K562 (cell line): Measurements from ENCODE around the gene CACNA1E. TPM values are rescaled to one million over a fixed set of nuclear protein-coding genes. Genes with fewer than 3 reads are reported as not detected.

ENCODE experiments used
- ATAC-seq: fragments of 200-7000 bp; cut with Tn5 transposase; 3 replicates; pipeline ENCODE4 v1.9.1; 2020; ENCODE audit warnings: moderate library complexity
- BruUV-seq: library from RNA; stranded (reverse); fragments of 400-500 nt; replicated peaks from 2 replicates; lab custom pipeline; 2021; lab: Mats Ljungman, UMichigan
- CTCF ChIA-PET: fragments of 300-600 bp; formaldehyde crosslinking; extraction: SDS; loops from one replicate; lab custom pipeline; 2021; ENCODE audit warnings: low intra/inter-chr PET ratio; lab: Yijun Ruan, JAX
- POLR2A ChIA-PET: fragments of 300-600, 350-650 bp; sonication (Branson Sonifier 250); formaldehyde crosslinking; extraction: SDS; loops from one replicate; lab custom pipeline; 2021; ENCODE audit warnings: antibody characterized with exemption, inconsistent platforms; lab: Yijun Ruan, JAX
- DNase-seq, 4 experiments: peaks; one replicate each; pipeline versions ENCODE4 v3.0.0 to v3.0.0-alpha.2; 2011 to 2018; ENCODE audit warnings: low spot score in 3 of 4, mixed read lengths in 3 of 4; ENCODE audit errors: extremely low read depth in 1 of 4
- FAIRE-seq: peaks from 2 replicates; lab custom pipeline; 2011; peaks lifted over from hg19 to GRCh38; lab: Jason Lieb, UNC
- H2AFZ ChIP-seq: 2 replicates; pipeline ENCODE4 v1.6.0; 2011; ENCODE audit warnings: low read depth, low read length, control low read depth, inconsistent platforms
- H3K27ac ChIP-seq: fragments of 200-600 bp; 3 replicates; pipeline ENCODE4 v1.8.0; 2011; ENCODE audit warnings: low read depth, mild to moderate bottlenecking, control low read depth, inconsistent platforms, low read length, moderate library complexity, mixed read lengths; ENCODE audit errors: extremely low read depth
- H3K27me3 ChIP-seq, 2 experiments: fragments of 300-600 bp in 1 of 2; 2 replicates in 1 of 2; 3 replicates in 1 of 2; pipeline versions ENCODE4 v1.6.0 to v1.8.0; 2011; ENCODE audit warnings: inconsistent platforms in 2 of 2, low read length in 2 of 2, mild to moderate bottlenecking in 1 of 2, mixed read lengths in 1 of 2, moderate library complexity in 1 of 2; ENCODE audit not compliant: control insufficient read depth in 2 of 2, insufficient read depth in 2 of 2
- H3K36me3 ChIP-seq: fragments of 300-600 bp; 3 replicates; pipeline ENCODE4 v1.8.0; 2011; ENCODE audit warnings: mild to moderate bottlenecking, low read length, inconsistent platforms; ENCODE audit not compliant: control insufficient read depth, insufficient read depth
- H3K4me1 ChIP-seq, 2 experiments: fragments of 200-600 bp in 1 of 2; replicated peaks in 1 of 2; 2 replicates in 1 of 2; 3 replicates in 1 of 2; pipeline versions ENCODE4 v1.5.1 to v1.8.0; 2011; ENCODE audit warnings: inconsistent platforms in 2 of 2, low read length in 2 of 2, mild to moderate bottlenecking in 1 of 2, mixed read lengths in 1 of 2, moderate library complexity in 1 of 2; ENCODE audit not compliant: control insufficient read depth in 2 of 2, insufficient read depth in 2 of 2
- H3K4me2 ChIP-seq: 2 replicates; pipeline ENCODE4 v1.6.1; 2011; ENCODE audit warnings: low read length, control low read depth, inconsistent platforms, mixed read lengths; ENCODE audit not compliant: insufficient read depth
- H3K4me3 ChIP-seq: fragments of 200-600 bp; sonication (generic), shearing (Covaris generic); 2 replicates; pipeline ENCODE4 v1.5.1; 2016; ENCODE audit warnings: control low read depth, inconsistent platforms
- H3K79me2 ChIP-seq: fragments of 200-600 bp; 3 replicates; pipeline ENCODE4 v1.8.0; 2011; ENCODE audit warnings: low read length, inconsistent platforms; ENCODE audit not compliant: control insufficient read depth, insufficient read depth
- H3K9ac ChIP-seq, 2 experiments: 2 replicates each; pipeline versions ENCODE4 v1.6.0 to v1.6.1; 2011; ENCODE audit warnings: low read depth in 2 of 2, low read length in 2 of 2, control low read depth in 1 of 2, inconsistent platforms in 1 of 2, mild to moderate bottlenecking in 1 of 2, mixed read lengths in 1 of 2; ENCODE audit not compliant: insufficient read depth in 1 of 2
- H3K9me1 ChIP-seq: one replicate; pipeline ENCODE4 v1.6.0; 2011; ENCODE audit warnings: inconsistent platforms, mild to moderate bottlenecking, low read length, moderate library complexity; ENCODE audit not compliant: control insufficient read depth, insufficient read depth
- H3K9me3 ChIP-seq: replicated peaks from 2 replicates; pipeline ENCODE4 v1.5.1; 2011; ENCODE audit warnings: low read depth, low read length, inconsistent platforms; ENCODE audit not compliant: control insufficient read depth, insufficient read depth
- H4K20me1 ChIP-seq: replicated peaks from 2 replicates; pipeline ENCODE4 v1.6.1; 2011; ENCODE audit warnings: low read length, inconsistent platforms, mixed read lengths; ENCODE audit not compliant: control insufficient read depth, insufficient read depth
- PHF20 ChIP-seq: fragments of 450-650 bp; IDR thresholded peaks from 2 replicates; pipeline ENCODE4 v1.6.1; 2018; ENCODE audit not compliant: partially characterized antibody
- RFX1 ChIP-seq: fragments of 450-650 bp; IDR thresholded peaks from 2 replicates; pipeline ENCODE4 v1.6.1; 2016; ENCODE audit warnings: mild to moderate bottlenecking, moderate library complexity
- TEAD4 ChIP-seq, 2 experiments: sonication (generic) in 1 of 2; formaldehyde crosslinking in 1 of 2; IDR thresholded peaks; 2 replicates each; pipeline versions ENCODE4 v1.6.1 to v1.8.0; 2012 to 2022; ENCODE audit warnings: borderline replicate concordance in 1 of 2, inconsistent platforms in 1 of 2, low read length in 1 of 2, mild to moderate bottlenecking in 1 of 2, missing genetic modification reagents in 1 of 2
- ZFP30 ChIP-seq: fragments of 250-450 bp; sonication (Bioruptor Pico); IDR thresholded peaks from 2 replicates; pipeline ENCODE4 v1.8.0; 2022; ENCODE audit warnings: moderate library complexity, mild to moderate bottlenecking, inconsistent platforms, borderline replicate concordance
- WGBS: fragments of 100-300 bp; shearing (Covaris generic); methylation state at CpG from one replicate; pipeline ENCODE4 v1.1.6; 2016; ENCODE audit warnings: low coverage, mixed read lengths; ENCODE audit not compliant: insufficient coverage; ENCODE audit errors: missing lambda C conversion rate; 5-methylcytosine and 5-hydroxymethylcytosine counted together
- in situ Hi-C: fragments of 300-500 bp; cut with MboI; formaldehyde crosslinking; loops from 4 replicates; pipeline ENCODE4 v1.15.0; 2018; ENCODE audit warnings: inconsistent platforms, mixed read lengths
- intact Hi-C: fragments of 100-400 bp; cut with micrococcal nuclease; formaldehyde crosslinking; loops from 2 replicates; pipeline ENCODE4 v1.14.2; 2022
- polyA plus RNA-seq, 8 experiments: library from polyadenylated mRNA; depleted of rRNA in 4 of 8; stranded (reverse) in 5 of 8; unstranded in 3 of 8; fragments of >200 nt; fragmentation: Nextera tagmentation in 2 of 8; fragmentation: Illumina TruSeq in 1 of 8; extraction: Ambion mirVana in 2 of 8; extraction: Trizol in 1 of 8; gene quantifications; 2 replicates each; pipeline versions ENCODE4 v1.2.1 to v1.2.3, GENCODE V29; 2011 to 2014; ENCODE audit warnings: inconsistent platforms in 1 of 8, missing spikeins in 1 of 8
- total RNA-seq, 7 experiments: library from RNA; depleted of rRNA in 6 of 7; stranded (reverse); fragments of >200 nt in 6 of 7; fragmentation: Illumina TruSeq in 2 of 7; extraction: Trizol in 2 of 7; gene quantifications; 2 replicates each; pipeline versions ENCODE4 v1.2.1 to v1.2.3, GENCODE V29; 2011 to 2021; ENCODE audit warnings: low replicate concordance in 1 of 7

The CACNA1E gene
- total and polyA plus RNA-seq, 9 of the 15 experiments (the other 6 are each of a cell fraction or from before 2014, with no cell fraction given), result under 0.01 to 0.04 TPM; not detected in 7

DNA sequence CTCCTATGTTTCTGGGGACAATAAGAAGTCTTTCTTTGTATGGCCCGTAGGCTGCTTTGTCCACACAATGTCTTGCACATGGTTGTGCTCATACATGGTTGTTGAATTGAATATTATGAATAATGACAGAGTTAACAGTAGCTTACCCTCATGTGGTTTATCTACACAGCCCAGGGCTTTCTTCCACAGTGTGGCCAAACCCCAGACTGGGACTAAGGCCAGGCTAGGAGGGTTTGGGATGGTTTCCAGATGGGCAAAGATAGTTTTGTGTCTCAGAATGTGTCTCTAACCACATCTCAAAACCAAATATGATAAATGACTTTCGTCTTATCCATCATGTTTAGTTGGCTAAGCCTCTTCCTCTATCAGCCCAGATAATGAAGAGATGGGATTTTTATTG lies 65.2 kb downstream of the CACNA1E start:
- Histone ChIP-seq H3K4me2 (no peak overlapping the region), H3K4me1 (no peaks in the 10 kb centered on the region), H3K4me3 (no peak overlapping the region), H3K9ac (no peak overlapping the region), H3K9me3 (no peaks in the 10 kb centered on the region), H3K9me1 (no peaks in the 10 kb centered on the region), H3K27ac (no peak overlapping the region), H3K27me3 (peaks cover 2 to 13% of the 10 kb centered on the region in 2 experiments; a peak in 2 of 5 replicates), H3K79me2 (no peaks in the 10 kb centered on the region), H2AFZ (no peak overlapping the region), H3K36me3 (no peaks in the 10 kb centered on the region)
- DNase-seq (no peak), FAIRE-seq (no peak)
- intact Hi-C loops (no loop called here), in situ Hi-C loops (no loop called here)
- 5% methylated on average over 2 of the region's 2 CpGs for WGBS
- CTCF ChIA-PET, result no interaction called here
- no peak for TF ChIP-seq TEAD4 (IDR thresholded peaks at IDR 0.05; ENCODE audit: low read length)
- no peak for TF ChIP-seq TEAD4 (CRISPR knock-in tag; IDR thresholded peaks at IDR 0.05; ENCODE audit: borderline replicate concordance)
- TF ChIP-seq PHF20, result no peak
- TF ChIP-seq, all 486 proteins: peak for 0
- H4K20me1 ChIP-seq, result no peaks in the 10 kb centered on the region
- POLR2A ChIA-PET, result no interaction called here
- BruUV-seq, result no TSS peak
- ATAC-seq, result no peak

DNA sequence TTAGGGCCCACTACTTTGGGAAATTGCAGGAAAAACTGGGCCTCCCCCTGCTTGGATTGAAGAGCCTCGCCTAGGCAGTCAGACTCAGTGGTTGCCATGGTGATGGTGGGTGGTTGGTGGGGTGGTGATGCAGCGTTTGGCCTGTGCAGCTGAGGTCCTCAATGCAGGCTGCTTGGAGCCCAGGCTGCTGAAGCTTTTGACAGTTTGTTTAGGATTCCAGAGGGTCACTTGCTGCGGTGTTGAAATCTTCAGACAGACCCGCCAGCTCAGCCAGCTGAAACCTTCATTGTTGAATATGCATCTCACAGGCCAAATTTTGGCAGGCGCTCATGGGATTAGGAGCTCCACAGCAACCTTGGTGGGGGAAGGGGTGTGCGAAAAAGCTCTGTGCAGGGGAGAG lies 67.9 kb downstream of the CACNA1E start:
- no peaks in the 10 kb centered on the region for H3K9me1 ChIP-seq
- no peak overlapping the region for H2AFZ ChIP-seq
- FAIRE-seq, result no peak
- WGBS, result 0% methylated on average over 6 of the region's 6 CpGs
- no peak overlapping the region for H3K4me2 ChIP-seq
- no peak for ATAC-seq
- intact Hi-C loops, result no loop called here
- H3K4me3 ChIP-seq, result no peak overlapping the region
- H3K79me2 ChIP-seq, result no peaks in the 10 kb centered on the region
- H4K20me1 ChIP-seq, result no peaks in the 10 kb centered on the region
- H3K9ac ChIP-seq, result no peak overlapping the region
- no peaks in the 10 kb centered on the region for H3K9me3 ChIP-seq
- in situ Hi-C loops, result no loop called here
- DNase-seq, result no peak
- peaks cover 2 to 13% of the 10 kb centered on the region in 2 experiments; a peak in 2 of 5 replicates for H3K27me3 ChIP-seq
- H3K4me1 ChIP-seq, result no peaks in the 10 kb centered on the region
- no peak overlapping the region for H3K27ac ChIP-seq
- TF ChIP-seq ZFP30 (CRISPR knock-in tag), result no peak
- TF ChIP-seq RFX1, result peak; percentile 71
- POLR2A ChIA-PET, result interaction anchor here (1.4 kb wide), 1 partner anchor 19 kb away, joined by 3 read pairs; no protein-coding TSS in a partner anchor
- CTCF ChIA-PET, result no interaction called here
- no peaks in the 10 kb centered on the region for H3K36me3 ChIP-seq
- BruUV-seq, result no TSS peak
